Stimulated activated CD8-positive, alpha-beta memory T cell treated with anti-CD3 and anti-CD28 coated beads, Interleukin-2, amount 100 ng/mL, for 1 hour (primary cell): ENCODE data around the gene SERTM2.
"Not testable (repeated sequence)": the region's sequence is repeated elsewhere in the genome, so short reads cannot be mapped to it uniquely, and the experiment has no call there.

Experiments
- DNase-seq, 2 donors: peaks; one replicate each; pipeline ENCODE4 v3.0.0-alpha.2; 2020; ENCODE audit warnings: low read depth in 2 of 2

SERTM2 gene

GRCh38 chrX:111511477-111511876, at the start of gene SERTM2:
TSS of gene SERTM2 (plus strand) at chrX:111511645. CDS start at chrX:111518858, 7,213 bp downstream.
- DNase-seq, result no peak

- DNase-seq, result no peak
Measured at GRCh38 chrX:111465669-111466068, 45.8 kb upstream of the SERTM2 start.

GRCh38 chrX:111467896-111468295, 43.5 kb upstream of the SERTM2 start:
- DNase-seq, result no peak

GRCh38 chrX:111470681-111471403, 40.6 kb upstream of the SERTM2 start:
- DNase-seq, result no peak

GRCh38 chrX:111481896-111482295, 29.5 kb upstream of the SERTM2 start:
- DNase-seq, result no peak

- no peak for DNase-seq
Measured at GRCh38 chrX:111483135-111483534, 28.3 kb upstream of the SERTM2 start.

GRCh38 chrX:111483881-111484280, 27.6 kb upstream of the SERTM2 start:
- no peak for DNase-seq

GRCh38 chrX:111490688-111491087, 20.8 kb upstream of the SERTM2 start:
- no peak for DNase-seq

GRCh38 chrX:111492085-111492484, 19.4 kb upstream of the SERTM2 start:
- DNase-seq, result no peak

- DNase-seq, result no peak
Measured at GRCh38 chrX:111498538-111499103, 12.8 kb upstream of the SERTM2 start.

- no peak for DNase-seq
Measured at GRCh38 chrX:111503485-111503993, 7.9 kb upstream of the SERTM2 start.

GRCh38 chrX:111504941-111505340, 6.5 kb upstream of the SERTM2 start:
- no peak for DNase-seq

GRCh38 chrX:111505783-111506182, 5.7 kb upstream of the SERTM2 start:
- DNase-seq, result no peak

GRCh38 chrX:111506826-111507225, 4.6 kb upstream of the SERTM2 start:
- no peak for DNase-seq

- DNase-seq, result no peak
Measured at GRCh38 chrX:111507933-111508332, 3.5 kb upstream of the SERTM2 start.

- DNase-seq, result no peak
Measured at GRCh38 chrX:111515298-111515697, 3.9 kb downstream of the SERTM2 start.

GRCh38 chrX:111518667-111519066, 7.2 kb downstream of the SERTM2 start:
- DNase-seq, result no peak

GRCh38 chrX:111519215-111519614, 7.8 kb downstream of the SERTM2 start:
- no peak for DNase-seq

- no peak for DNase-seq
Measured at GRCh38 chrX:111520506-111520905, 9.1 kb downstream of the SERTM2 start.

GRCh38 chrX:111521169-111521568, 9.7 kb downstream of the SERTM2 start:
- DNase-seq, result no peak

- DNase-seq, result no peak
Measured at GRCh38 chrX:111543212-111543741, 31.8 kb downstream of the SERTM2 start.

- not testable (repeated sequence) for DNase-seq
Measured at GRCh38 chrX:111549235-111549634, 37.8 kb downstream of the SERTM2 start.

- no peak for DNase-seq
Measured at GRCh38 chrX:111555406-111555958, 44.0 kb downstream of the SERTM2 start.
